Neural cell (in vitro differentiated cells): ENCODE results near the gene UBL4A. TPM values are rescaled to one million over a fixed set of nuclear protein-coding genes. Genes with fewer than 3 reads are reported as not detected.
A peak's percentile ranks its signal among the peaks of the same experiment; 100 is the strongest.

ENCODE experiments used
- H2AFZ ChIP-seq: fragments of 200-600, 300-800 bp; sonication (generic), shearing (Covaris generic); 2 replicates; pipeline ENCODE4 v1.6.0; 2014; ENCODE audit warnings: low read depth, mild to moderate bottlenecking, antibody characterized with exemption, low read length, moderate library complexity
- H3F3A ChIP-seq: fragments of 200-600 bp; shearing (Covaris generic); 2 replicates; pipeline ENCODE4 v1.6.1; 2016; ENCODE audit warnings: mild to moderate bottlenecking, moderate library complexity, mixed read lengths, antibody characterized with exemption, low read length; ENCODE audit not compliant: insufficient read depth, poor library complexity, severe bottlenecking
- H3K27ac ChIP-seq: fragments of 200-600, 300-800 bp; sonication (generic), shearing (Covaris generic); 2 replicates; pipeline ENCODE4 v1.5.1; 2014; ENCODE audit warnings: mild to moderate bottlenecking, low read length, moderate library complexity
- H3K27me3 ChIP-seq: fragments of 300-800, 200-600 bp; sonication (generic), shearing (Covaris generic); 2 replicates; pipeline ENCODE4 v1.6.0; 2014; ENCODE audit warnings: mild to moderate bottlenecking, low read depth, low read length, moderate library complexity; ENCODE audit not compliant: insufficient read depth
- H3K36me3 ChIP-seq: fragments of 300-800, 200-600 bp; sonication (generic), shearing (Covaris generic); 2 replicates; pipeline ENCODE4 v1.5.1; 2014; ENCODE audit warnings: mild to moderate bottlenecking, antibody characterized with exemption, low read length, moderate library complexity; ENCODE audit not compliant: insufficient read depth
- H3K4me2 ChIP-seq: fragments of 300-800, 200-600 bp; sonication (generic), shearing (Covaris generic); 2 replicates; pipeline ENCODE4 v1.6.0; 2014; ENCODE audit warnings: mild to moderate bottlenecking, low read length
- H3K4me3 ChIP-seq: fragments of 300-800, 200-600 bp; sonication (generic), shearing (Covaris generic); 2 replicates; pipeline ENCODE4 v1.5.1; 2014; ENCODE audit warnings: mild to moderate bottlenecking, low read length, moderate library complexity
- H3K79me2 ChIP-seq: fragments of 200-600 bp; shearing (Covaris generic); replicated peaks from 2 replicates; pipeline ENCODE4 v1.6.0; 2014; ENCODE audit warnings: mild to moderate bottlenecking, low read length, moderate library complexity; ENCODE audit not compliant: insufficient read depth
- H3K9ac ChIP-seq: fragments of 300-800, 200-600 bp; sonication (generic), shearing (Covaris generic); 2 replicates; pipeline ENCODE4 v1.6.1; 2016; ENCODE audit warnings: mild to moderate bottlenecking, low read length, mixed read lengths
- H3K9me2 ChIP-seq: fragments of 200-600 bp; shearing (Covaris generic); 2 replicates; pipeline ENCODE4 v1.6.1; 2016; ENCODE audit warnings: mild to moderate bottlenecking, low read length, mixed read lengths; ENCODE audit not compliant: insufficient read depth
- H3K9me3 ChIP-seq: fragments of 200-600, 300-800 bp; sonication (generic), shearing (Covaris generic); 2 replicates; pipeline ENCODE4 v1.6.1; 2016; ENCODE audit warnings: mild to moderate bottlenecking, mixed run types, low read length, moderate library complexity, mixed read lengths
- H4K20me1 ChIP-seq: fragments of 200-600 bp; shearing (Covaris generic); 2 replicates; pipeline ENCODE4 v1.6.1; 2016; ENCODE audit warnings: mild to moderate bottlenecking, mixed run types; ENCODE audit not compliant: insufficient read depth
- EP300 ChIP-seq: fragments of 450-650 bp; conservative IDR thresholded peaks from 2 replicates; pipeline ENCODE4 v1.6.1; 2014; ENCODE audit warnings: antibody characterized with exemption, mild to moderate bottlenecking, moderate library complexity; ENCODE audit not compliant: poor library complexity, severe bottlenecking
- EZH2 ChIP-seq: fragments of 200-600, 300-800 bp; shearing (Covaris generic), sonication (generic); IDR thresholded peaks from 2 replicates; pipeline ENCODE4 v1.6.1; 2014; ENCODE audit warnings: antibody characterized with exemption, low read length, borderline replicate concordance, mild to moderate bottlenecking; ENCODE audit not compliant: insufficient read depth, poor library complexity, severe bottlenecking
- MXI1 ChIP-seq: fragments of 450-650 bp; conservative IDR thresholded peaks from 2 replicates; pipeline ENCODE4 v1.6.1; 2014; ENCODE audit warnings: antibody characterized with exemption, mild to moderate bottlenecking; ENCODE audit not compliant: poor library complexity, severe bottlenecking
- POLR2AphosphoS5 ChIP-seq: IDR thresholded peaks from 2 replicates; pipeline ENCODE4 v1.6.1; 2012
- RAD21 ChIP-seq: fragments of 450-650 bp; conservative IDR thresholded peaks from 2 replicates; pipeline ENCODE4 v1.6.1; 2014; ENCODE audit warnings: antibody characterized with exemption, mild to moderate bottlenecking, moderate library complexity
- SMC3 ChIP-seq: fragments of 450-650 bp; conservative IDR thresholded peaks from 2 replicates; pipeline ENCODE4 v1.6.1; 2014; ENCODE audit warnings: antibody characterized with exemption, mild to moderate bottlenecking, moderate library complexity; ENCODE audit not compliant: poor library complexity
- TAF1 ChIP-seq: IDR thresholded peaks from 2 replicates; pipeline ENCODE4 v1.6.1; 2012; ENCODE audit warnings: low read depth
- polyA plus RNA-seq: library from polyadenylated mRNA; depleted of rRNA; stranded (reverse); fragments of >200 nt; gene quantifications from 2 replicates; pipeline ENCODE4 v1.2.3, GENCODE V29; 2014
- TF ChIP-seq, protein P1 (sequence below): IDR thresholded peaks from 2 replicates; pipeline ENCODE4 v1.6.1; 2012; ENCODE audit warnings: borderline replicate concordance
- TF ChIP-seq, protein P2 (sequence below): fragments of 450-650 bp; IDR thresholded peaks from 2 replicates; pipeline ENCODE4 v1.5.1; 2014; ENCODE audit warnings: antibody characterized with exemption, mild to moderate bottlenecking, moderate library complexity; ENCODE audit not compliant: poor library complexity, severe bottlenecking

The UBL4A gene
- polyA plus RNA-seq, 1 donor from 2014 or later, result 28.5 TPM

GRCh38 chrX:154458954-154459778 is 27.2 kb downstream of the UBL4A start:
- TF ChIP-seq EZH2, result no peak
- no peak for TF ChIP-seq EP300
- no peak for TF ChIP-seq MXI1
- TF ChIP-seq RAD21, result no peak
- TF ChIP-seq TAF1, result no peak
- no peak for TF ChIP-seq SMC3
- TF ChIP-seq, protein P1, sequence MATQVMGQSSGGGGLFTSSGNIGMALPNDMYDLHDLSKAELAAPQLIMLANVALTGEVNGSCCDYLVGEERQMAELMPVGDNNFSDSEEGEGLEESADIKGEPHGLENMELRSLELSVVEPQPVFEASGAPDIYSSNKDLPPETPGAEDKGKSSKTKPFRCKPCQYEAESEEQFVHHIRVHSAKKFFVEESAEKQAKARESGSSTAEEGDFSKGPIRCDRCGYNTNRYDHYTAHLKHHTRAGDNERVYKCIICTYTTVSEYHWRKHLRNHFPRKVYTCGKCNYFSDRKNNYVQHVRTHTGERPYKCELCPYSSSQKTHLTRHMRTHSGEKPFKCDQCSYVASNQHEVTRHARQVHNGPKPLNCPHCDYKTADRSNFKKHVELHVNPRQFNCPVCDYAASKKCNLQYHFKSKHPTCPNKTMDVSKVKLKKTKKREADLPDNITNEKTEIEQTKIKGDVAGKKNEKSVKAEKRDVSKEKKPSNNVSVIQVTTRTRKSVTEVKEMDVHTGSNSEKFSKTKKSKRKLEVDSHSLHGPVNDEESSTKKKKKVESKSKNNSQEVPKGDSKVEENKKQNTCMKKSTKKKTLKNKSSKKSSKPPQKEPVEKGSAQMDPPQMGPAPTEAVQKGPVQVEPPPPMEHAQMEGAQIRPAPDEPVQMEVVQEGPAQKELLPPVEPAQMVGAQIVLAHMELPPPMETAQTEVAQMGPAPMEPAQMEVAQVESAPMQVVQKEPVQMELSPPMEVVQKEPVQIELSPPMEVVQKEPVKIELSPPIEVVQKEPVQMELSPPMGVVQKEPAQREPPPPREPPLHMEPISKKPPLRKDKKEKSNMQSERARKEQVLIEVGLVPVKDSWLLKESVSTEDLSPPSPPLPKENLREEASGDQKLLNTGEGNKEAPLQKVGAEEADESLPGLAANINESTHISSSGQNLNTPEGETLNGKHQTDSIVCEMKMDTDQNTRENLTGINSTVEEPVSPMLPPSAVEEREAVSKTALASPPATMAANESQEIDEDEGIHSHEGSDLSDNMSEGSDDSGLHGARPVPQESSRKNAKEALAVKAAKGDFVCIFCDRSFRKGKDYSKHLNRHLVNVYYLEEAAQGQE, result no peak
- TF ChIP-seq, protein P2, sequence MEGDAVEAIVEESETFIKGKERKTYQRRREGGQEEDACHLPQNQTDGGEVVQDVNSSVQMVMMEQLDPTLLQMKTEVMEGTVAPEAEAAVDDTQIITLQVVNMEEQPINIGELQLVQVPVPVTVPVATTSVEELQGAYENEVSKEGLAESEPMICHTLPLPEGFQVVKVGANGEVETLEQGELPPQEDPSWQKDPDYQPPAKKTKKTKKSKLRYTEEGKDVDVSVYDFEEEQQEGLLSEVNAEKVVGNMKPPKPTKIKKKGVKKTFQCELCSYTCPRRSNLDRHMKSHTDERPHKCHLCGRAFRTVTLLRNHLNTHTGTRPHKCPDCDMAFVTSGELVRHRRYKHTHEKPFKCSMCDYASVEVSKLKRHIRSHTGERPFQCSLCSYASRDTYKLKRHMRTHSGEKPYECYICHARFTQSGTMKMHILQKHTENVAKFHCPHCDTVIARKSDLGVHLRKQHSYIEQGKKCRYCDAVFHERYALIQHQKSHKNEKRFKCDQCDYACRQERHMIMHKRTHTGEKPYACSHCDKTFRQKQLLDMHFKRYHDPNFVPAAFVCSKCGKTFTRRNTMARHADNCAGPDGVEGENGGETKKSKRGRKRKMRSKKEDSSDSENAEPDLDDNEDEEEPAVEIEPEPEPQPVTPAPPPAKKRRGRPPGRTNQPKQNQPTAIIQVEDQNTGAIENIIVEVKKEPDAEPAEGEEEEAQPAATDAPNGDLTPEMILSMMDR, result no peak
- TF ChIP-seq POLR2AphosphoS5, result no peak
- Histone ChIP-seq H3K27me3 (no peaks in the 10 kb centered on the region), H3K9ac (peak overlapping the region; percentile 82), H3K79me2 (peaks cover 18% of the 10 kb centered on the region), H3K27ac (peak overlapping the region; percentile 59), H2AFZ (no peak overlapping the region), H3K4me2 (peak overlapping the region; percentile 30), H3F3A (no peaks in the 10 kb centered on the region), H3K9me3 (no peaks in the 10 kb centered on the region), H3K4me3 (peak overlapping the region; percentile 85), H3K36me3 (no peaks in the 10 kb centered on the region), H4K20me1 (no peaks in the 10 kb centered on the region), H3K9me2 (no peaks in the 10 kb centered on the region)

GRCh38 chrX:154458116-154458953 is 28.1 kb downstream of the UBL4A start, which contains the start of gene PLXNA3:
TSS of gene PLXNA3 (plus strand) at chrX:154458281. CDS start at chrX:154460184, 1,903 bp downstream.
- Histone ChIP-seq H3K9ac (peak within 1 kb of the TSS; percentile 82), H3K4me2 (no peak within 1 kb of the TSS), H2AFZ (no peak within 1 kb of the TSS), H3K9me3 (no peaks in the 10 kb centered on the region), H3K9me2 (no peaks in the 10 kb centered on the region), H3K4me3 (peak within 1 kb of the TSS; percentile 85), H3F3A (no peaks in the 10 kb centered on the region), H3K79me2 (peaks cover 18% of the 10 kb centered on the region), H4K20me1 (no peaks in the 10 kb centered on the region), H3K27ac (peak within 1 kb of the TSS; percentile 62), H3K36me3 (no peaks in the 10 kb centered on the region), H3K27me3 (no peaks in the 10 kb centered on the region)
- TF ChIP-seq POLR2AphosphoS5, result peak; percentile 55
- no peak for TF ChIP-seq RAD21
- peak; percentile 52 for TF ChIP-seq MXI1
